Aorta (tissue), 5 donors: ENCODE results near the gene GABPA. TPM values are rescaled to one million over a fixed set of nuclear protein-coding genes. Genes with fewer than 3 reads are reported as not detected.
"Not testable (repeated sequence)": the region's sequence is repeated elsewhere in the genome, so short reads cannot be mapped to it uniquely, and the experiment has no call there.

Experiments
- ATAC-seq: fragments of 200-7000 bp; cut with Tn5 transposase; one replicate; pipeline ENCODE4 v1.9.1; 2022; ENCODE audit warnings: moderate library complexity; ENCODE audit not compliant: low FRiP score
- DNase-seq, 2 donors: peaks; one replicate each; pipeline ENCODE4 v3.0.0-alpha.2; 2020
- H3K27ac ChIP-seq, 2 donors: one replicate each; pipeline ENCODE4 v1.5.1; 2013; ENCODE audit warnings: low read length in 2 of 2, mild to moderate bottlenecking in 2 of 2, moderate library complexity in 2 of 2, control low read depth in 1 of 2, inconsistent platforms in 1 of 2, low read depth in 1 of 2
- H3K27me3 ChIP-seq, 2 donors: one replicate each; pipeline ENCODE4 v1.6.1; 2013; ENCODE audit warnings: control low read depth in 1 of 2, low read length in 1 of 2, mild to moderate bottlenecking in 1 of 2, moderate library complexity in 1 of 2; ENCODE audit not compliant: insufficient read depth in 2 of 2, control insufficient read depth in 1 of 2
- H3K36me3 ChIP-seq, 2 donors: one replicate each; pipeline ENCODE4 v1.6.1; 2013; ENCODE audit warnings: control low read depth in 1 of 2, low read length in 1 of 2, mild to moderate bottlenecking in 1 of 2; ENCODE audit not compliant: insufficient read depth in 2 of 2, control insufficient read depth in 1 of 2
- H3K4me1 ChIP-seq, 2 donors: one replicate each; pipeline ENCODE4 v1.6.1; 2013; ENCODE audit warnings: low read length in 2 of 2, control low read depth in 1 of 2, mild to moderate bottlenecking in 1 of 2, moderate library complexity in 1 of 2; ENCODE audit not compliant: insufficient read depth in 2 of 2, control insufficient read depth in 1 of 2
- H3K4me3 ChIP-seq, 2 donors: one replicate each; pipeline ENCODE4 v1.5.1; 2013; ENCODE audit warnings: low read length in 2 of 2, control low read depth in 1 of 2, mild to moderate bottlenecking in 1 of 2
- H3K9me3 ChIP-seq: one replicate; pipeline ENCODE4 v1.6.1; 2013; ENCODE audit warnings: mild to moderate bottlenecking, low read length; ENCODE audit not compliant: control insufficient read depth
- WGBS, 2 donors: extraction: QIAGEN DNeasy Blood & Tissue Kit; methylation state at CpG; one replicate each; pipeline ENCODE4 v1.1.7; 2013; 5-methylcytosine and 5-hydroxymethylcytosine counted together
- intact Hi-C, 2 donors: fragments of 100-400 bp; cut with DNase I; formaldehyde crosslinking; loops; one replicate each; pipeline versions ENCODE4 v1.14.2 to v1.15.0; 2022
- long read RNA-seq, 2 donors: library from polyadenylated mRNA; unstranded; transcript quantifications; one replicate each; pipeline ENCODE4 v2.0.0, GENCODE V29; 2020 to 2021
- polyA plus RNA-seq, 2 donors: library from polyadenylated mRNA; stranded (reverse); fragments of 200-250 nt; gene quantifications; one replicate each; pipeline ENCODE4 v1.2.3, GENCODE V29; 2013
- total RNA-seq, 2 donors: library from RNA; stranded (reverse); fragmentation: NEBNext Ultra II Directional; extraction: Animal tissue kit (Norgen Biotek cat#: 25700); gene quantifications; one replicate each; pipeline ENCODE4 v1.2.1, GENCODE V29; 2021
- donor health status: healthy with polysubstance abuse.
- donor health status: Bipolar disorder and iron deficiency.
- donor health status: DM: no; HTN: no; CAD: no.
- donor health status: DM: no; HTN: no; CAD: no.
- donor health status: DM: yes; HTN: yes; CAD: no.

The GABPA gene
- total RNA-seq = 10 to 100 TPM; 20.3 to 32.8 TPM
- polyA plus RNA-seq = 10 to 100 TPM; 12.1 to 15.3 TPM
- long read RNA-seq, donor 1, full-length matches to known transcripts = 20 of 29 reads
- long read RNA-seq, donor 1, partial matches to known transcripts = 2 of 29 reads
- long read RNA-seq, donor 1, other reads (novel, unspliced or antisense) = 7 of 29 reads
- long read RNA-seq, donor 2, full-length matches to known transcripts = 17 of 24 reads
- long read RNA-seq, donor 2, partial matches to known transcripts = 4 of 24 reads
- long read RNA-seq, donor 2, other reads (novel, unspliced or antisense) = 3 of 24 reads

DNA sequence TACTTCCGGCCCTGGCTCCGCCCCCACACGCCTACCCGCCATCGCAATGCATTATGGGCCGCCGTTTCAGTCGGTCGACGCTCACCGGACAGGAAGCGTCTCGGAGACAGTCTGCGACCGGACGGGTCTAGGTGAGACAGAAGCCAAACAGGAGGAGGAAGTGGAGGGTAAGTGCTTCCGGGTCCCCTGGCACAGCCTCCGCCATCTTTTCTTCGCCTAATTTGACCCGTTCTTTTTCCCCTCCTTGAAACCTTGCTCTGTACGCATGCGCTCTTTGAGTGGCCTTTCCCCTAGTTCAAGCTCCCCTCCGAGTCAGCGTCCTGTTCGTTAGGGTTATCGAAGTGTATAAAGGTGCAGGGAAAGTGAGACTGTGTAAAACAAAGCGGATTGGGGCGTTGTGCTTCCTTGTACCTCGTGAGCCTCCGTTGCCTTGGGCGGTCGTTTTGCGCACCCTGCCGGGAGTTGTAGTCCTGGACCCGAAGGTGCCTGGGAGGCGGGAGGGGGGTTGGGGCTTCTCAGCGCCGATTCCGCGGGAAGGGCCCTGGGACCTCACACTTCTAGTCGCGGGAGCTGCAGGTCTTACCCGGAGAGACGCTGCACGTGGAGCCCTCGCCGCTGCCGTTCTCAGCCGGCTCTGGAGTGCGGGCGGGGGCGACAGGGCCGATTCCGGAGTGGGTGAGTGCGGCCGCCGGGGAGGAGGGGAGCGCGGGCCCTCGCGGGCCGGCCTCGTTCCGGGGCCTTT, at the start of gene GABPA, which contains the start of gene ATP5PF:
Gene GABPA, plus strand, starts transcription at position 69 of the 742 bp plus-strand sequence. CDS start 6,627 bp downstream, outside the sequence.
Gene ATP5PF, minus strand, starts transcription at position 1 of the 742 bp plus-strand sequence. CDS start 5,110 bp downstream, outside the sequence.
- WGBS, 2 donors = 0 to 1% methylated on average over 51 to 64 of the region's 64 CpGs
- DNase-seq = peak; percentile 98 to 99
- peak; percentile 99 for ATAC-seq
- no peaks in the 10 kb centered on the region for H3K27me3 ChIP-seq
- intact Hi-C loops = loop anchor here in 1 of 2 donors (10.0 kb wide), 1 partner anchor 1100 kb away; no protein-coding TSS in a partner anchor
- H3K9me3 ChIP-seq = no peaks in the 10 kb centered on the region
- H3K36me3 ChIP-seq = no peaks in the 10 kb centered on the region
- peak within 1 kb of the TSS; percentile 87 to 91 for H3K27ac ChIP-seq
- peak within 1 kb of the TSS; percentile 91 to 92 for H3K4me3 ChIP-seq
- no peaks in the 10 kb centered on the region for H3K4me1 ChIP-seq

- H3K36me3 ChIP-seq = no peaks in the 10 kb centered on the region
These were observed 47.0 kb upstream of the GABPA start for GRCh38 chr21:25687787-25688186.

GRCh38 chr21:25688275-25689155, 46.3 kb upstream of the GABPA start:
- no peak for ATAC-seq
- 49 to 53% methylated on average over 9 of the region's 9 CpGs for WGBS, 2 donors
- no peak overlapping the region for H3K4me3 ChIP-seq
- intact Hi-C loops = no loop called here
- no peaks in the 10 kb centered on the region for H3K4me1 ChIP-seq
- no peaks in the 10 kb centered on the region for H3K36me3 ChIP-seq
- DNase-seq = no peak
- peak overlapping the region in 1 of 2 donors; percentile 5 for H3K27ac ChIP-seq
- no peaks in the 10 kb centered on the region for H3K27me3 ChIP-seq
- H3K9me3 ChIP-seq = no peaks in the 10 kb centered on the region

More at GRCh38 chr21:25687787-25688186, 47.0 kb upstream of the GABPA start:
- no peak for ATAC-seq
- DNase-seq = no peak
- Histone ChIP-seq H3K9me3 (no peaks in the 10 kb centered on the region), H3K4me3 (no peak overlapping the region), H3K27me3 (no peaks in the 10 kb centered on the region), H3K4me1 (no peaks in the 10 kb centered on the region), H3K27ac (no peak overlapping the region)
- intact Hi-C loops = no loop called here
- 95 to 98% methylated on average over 4 of the region's 4 CpGs for WGBS, 2 donors

DNA sequence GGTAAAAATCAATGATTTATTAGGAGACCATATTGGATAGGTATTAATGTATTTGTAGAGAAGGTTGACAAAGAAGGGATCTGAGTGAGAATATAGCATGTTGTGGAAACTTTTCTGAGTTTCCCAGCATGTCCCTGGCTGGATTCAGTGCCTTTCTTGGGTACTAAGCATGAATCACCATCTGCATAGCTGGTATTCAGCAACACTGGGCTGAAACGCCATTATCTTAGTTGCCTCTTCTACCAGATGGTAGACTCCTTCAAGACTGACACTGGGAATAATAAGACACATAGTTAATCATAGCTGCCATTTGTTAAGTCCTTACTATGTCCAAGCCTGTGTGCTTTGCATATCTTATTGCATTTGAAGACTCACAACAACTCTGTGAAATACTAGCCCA, 45.5 kb upstream of the GABPA start:
- ATAC-seq (no peak), DNase-seq (no peak)
- Histone ChIP-seq H3K9me3 (no peaks in the 10 kb centered on the region), H3K4me1 (no peaks in the 10 kb centered on the region), H3K4me3 (no peak overlapping the region), H3K27ac (no peak overlapping the region), H3K36me3 (peaks cover 0 to 1% of the 10 kb centered on the region in 2 donors), H3K27me3 (no peaks in the 10 kb centered on the region)
- intact Hi-C loops = no loop called here
- WGBS, 2 donors = 0 to 9% methylated on average over 1 of the region's 1 CpG

DNA sequence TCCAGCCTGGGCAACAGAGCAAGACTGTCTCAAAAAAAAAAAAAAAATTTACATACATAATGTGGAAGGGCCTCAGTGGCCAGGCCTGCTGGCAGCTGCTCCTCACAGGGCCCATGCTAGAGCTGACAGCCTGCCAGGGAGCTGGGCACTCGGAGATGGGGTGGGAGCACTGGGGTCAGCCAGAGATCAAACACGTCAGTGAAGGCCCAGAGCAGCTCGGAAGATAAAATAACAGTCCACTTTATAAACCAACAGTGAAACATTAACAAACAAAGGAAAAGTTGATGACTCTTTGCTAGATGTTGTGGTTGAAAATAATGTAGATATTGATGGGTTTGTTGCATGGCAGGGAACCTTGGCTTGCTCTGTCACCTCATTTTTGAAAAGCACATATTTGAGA, 42.8 kb upstream of the GABPA start:
- DNase-seq (no peak), ATAC-seq (no peak)
- no peak overlapping the region for H3K4me3 ChIP-seq
- H3K4me1 ChIP-seq = no peaks in the 10 kb centered on the region
- intact Hi-C loops = no loop called here
- H3K9me3 ChIP-seq = no peaks in the 10 kb centered on the region
- peaks cover 0 to 1% of the 10 kb centered on the region in 2 donors for H3K36me3 ChIP-seq
- no peak overlapping the region for H3K27ac ChIP-seq
- H3K27me3 ChIP-seq = no peaks in the 10 kb centered on the region
- WGBS, 2 donors = 34 to 48% methylated on average over 3 of the region's 3 CpGs

GRCh38 chr21:25695461-25695860, 39.3 kb upstream of the GABPA start:
- 91 to 97% methylated on average over 25 to 36 of the region's 36 CpGs for WGBS, 2 donors
- ATAC-seq, H3K4me1 ChIP-seq, DNase-seq, H3K27me3 ChIP-seq, H3K9me3 ChIP-seq, H3K36me3 ChIP-seq, intact Hi-C loops, H3K27ac ChIP-seq, H3K4me3 ChIP-seq: not testable (repeated sequence)

DNA sequence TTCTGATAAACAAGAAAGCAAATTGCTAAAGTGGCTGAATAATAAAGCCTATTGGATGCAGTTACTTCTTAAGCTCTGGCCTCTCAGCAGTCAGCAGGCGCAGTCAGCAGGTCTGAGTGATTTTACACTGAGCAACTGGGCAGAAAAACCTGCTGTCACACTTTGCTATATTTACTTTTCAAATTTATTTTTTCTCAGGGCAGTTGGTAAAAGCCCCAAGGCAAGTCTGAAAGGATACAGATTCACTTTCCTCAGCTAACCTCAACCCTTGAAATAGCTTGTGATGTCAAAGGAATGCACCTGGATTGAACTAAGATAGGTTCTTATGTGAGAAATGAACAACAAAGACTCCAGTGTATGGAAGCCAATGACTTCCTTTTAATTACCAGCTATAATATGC, 34.0 kb upstream of the GABPA start:
- ATAC-seq (no peak), DNase-seq (no peak)
- Histone ChIP-seq H3K4me1 (no peaks in the 10 kb centered on the region), H3K36me3 (no peaks in the 10 kb centered on the region), H3K9me3 (no peaks in the 10 kb centered on the region), H3K4me3 (no peak overlapping the region), H3K27me3 (no peaks in the 10 kb centered on the region), H3K27ac (no peak overlapping the region)
- 93 to 96% methylated on average over 1 of the region's 1 CpG for WGBS, 2 donors
- intact Hi-C loops = no loop called here

DNA sequence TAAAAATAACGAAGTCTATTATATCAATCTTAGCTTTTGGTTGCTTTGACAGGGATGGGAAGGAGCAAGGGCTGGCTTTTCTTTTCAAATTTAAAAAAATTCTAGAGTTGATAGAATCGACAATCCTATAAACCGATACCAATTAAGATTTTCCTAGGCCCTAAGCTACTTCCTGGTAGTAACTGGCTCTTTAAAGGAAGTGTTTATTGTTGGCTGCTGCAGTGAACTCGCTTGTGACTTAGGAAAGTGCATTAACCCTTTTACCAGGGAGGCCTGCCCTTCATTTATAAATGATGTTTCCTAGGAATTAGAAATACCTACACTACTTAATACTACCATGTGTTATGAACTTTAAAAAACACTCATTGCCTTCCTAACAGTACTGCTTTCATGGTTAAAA, 33.2 kb upstream of the GABPA start:
- H3K4me3 ChIP-seq = no peak overlapping the region
- no peaks in the 10 kb centered on the region for H3K9me3 ChIP-seq
- no peaks in the 10 kb centered on the region for H3K27me3 ChIP-seq
- no peaks in the 10 kb centered on the region for H3K4me1 ChIP-seq
- ATAC-seq (no peak), DNase-seq (no peak)
- no peaks in the 10 kb centered on the region for H3K36me3 ChIP-seq
- H3K27ac ChIP-seq = no peak overlapping the region
- intact Hi-C loops = no loop called here
- WGBS, 2 donors = 77 to 82% methylated on average over 4 of the region's 4 CpGs
